Mesodermal cell (in vitro differentiated cells): ENCODE measurements around the gene NT5C3B. TPM values are rescaled to one million over a fixed set of nuclear protein-coding genes. Genes with fewer than 3 reads are reported as not detected.
"Not testable (repeated sequence)": the region's sequence is repeated elsewhere in the genome, so short reads cannot be mapped to it uniquely, and the experiment has no call there.

Source experiments
- H3K27ac ChIP-seq: 2 replicates; pipeline ENCODE4 v1.7.0; 2013; ENCODE audit warnings: mild to moderate bottlenecking, low read depth, low read length, moderate library complexity; ENCODE audit not compliant: severe bottlenecking
- H3K36me3 ChIP-seq: 2 replicates; pipeline ENCODE4 v1.7.1; 2013; ENCODE audit warnings: mild to moderate bottlenecking, low read length, moderate library complexity; ENCODE audit not compliant: control insufficient read depth, insufficient read depth
- H3K4me1 ChIP-seq: one replicate; pipeline ENCODE4 v1.7.1; 2013; ENCODE audit warnings: mild to moderate bottlenecking, low read length; ENCODE audit not compliant: insufficient read depth, control insufficient read depth, poor library complexity, severe bottlenecking
- H3K4me3 ChIP-seq: 2 replicates; pipeline ENCODE4 v1.7.0; 2013; ENCODE audit warnings: low read length, control low read depth, mild to moderate bottlenecking; ENCODE audit not compliant: insufficient read depth, poor library complexity, severe bottlenecking; ENCODE audit errors: extremely low read depth
- H3K9me3 ChIP-seq: 2 replicates; pipeline ENCODE4 v1.7.1; 2013; ENCODE audit warnings: mild to moderate bottlenecking, low read length, moderate library complexity; ENCODE audit not compliant: control insufficient read depth
- WGBS, 2 experiments: methylation state at CpG; one replicate each; pipeline ENCODE4 v1.1.5; 2013; ENCODE audit warnings: missing lambda C conversion rate in 2 of 2; ENCODE audit not compliant: insufficient coverage in 2 of 2; 5-methylcytosine and 5-hydroxymethylcytosine counted together
- polyA plus RNA-seq, 2 experiments: library from polyadenylated mRNA; stranded (reverse); fragments of 50-300 nt; gene quantifications; one replicate each; pipeline ENCODE4 v1.2.3, GENCODE V29; 2013

The NT5C3B gene
- 72.1 TPM for polyA plus RNA-seq (2013, experiment 1 of 2)
- 61.6 TPM for polyA plus RNA-seq (2013, experiment 2 of 2)

DNA sequence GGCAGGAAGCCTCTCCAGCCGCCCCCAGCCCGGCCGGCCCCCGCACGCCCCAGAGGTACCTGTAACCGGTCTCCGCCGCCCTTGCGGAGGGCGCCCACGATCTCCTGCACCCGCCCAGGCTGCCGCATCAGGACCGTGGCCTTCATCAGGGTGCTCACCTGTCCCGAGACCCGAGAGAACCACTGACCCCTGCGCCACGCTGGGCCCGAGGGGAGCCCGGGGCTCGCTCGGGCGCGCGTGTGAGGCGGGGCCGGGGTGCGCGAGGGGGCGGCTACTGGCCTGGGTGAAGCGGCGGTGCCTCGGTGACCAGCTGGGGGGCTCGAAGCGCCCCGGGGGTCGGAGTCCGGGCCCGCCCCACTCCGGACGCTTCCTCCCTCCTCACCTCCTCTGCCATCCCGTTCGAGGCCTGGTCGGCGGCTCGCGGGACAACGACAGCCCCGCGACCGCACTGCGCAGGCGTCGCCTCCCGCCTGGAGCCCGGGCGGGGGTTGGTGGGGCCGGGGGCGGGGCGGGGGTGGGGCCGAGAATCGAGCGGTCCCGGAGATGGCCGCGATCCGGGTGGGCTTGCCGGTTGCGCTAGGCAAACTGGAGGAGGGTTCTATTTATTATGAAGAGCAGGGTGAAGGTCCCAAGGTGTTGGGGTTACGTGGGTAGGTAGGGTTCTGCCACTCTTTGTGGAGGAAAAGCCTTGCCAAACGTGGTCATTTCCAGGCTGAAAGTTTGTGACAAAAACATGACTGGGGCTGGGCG, at the start of gene NT5C3B:
Gene NT5C3B (minus strand): TSS at position 433 of the 750 bp plus-strand sequence. CDS start 39 bp downstream, at position 394.
- H3K4me3 ChIP-seq = peak within 1 kb of the TSS; percentile 79
- H3K27ac ChIP-seq = no peak within 1 kb of the TSS
- 1 to 3% methylated on average over 43 to 46 of the region's 72 CpGs for WGBS, 2 experiments
- no peaks in the 10 kb centered on the region for H3K4me1 ChIP-seq
- no peaks in the 10 kb centered on the region for H3K9me3 ChIP-seq
- H3K36me3 ChIP-seq = peaks cover 26% of the 10 kb centered on the region

DNA sequence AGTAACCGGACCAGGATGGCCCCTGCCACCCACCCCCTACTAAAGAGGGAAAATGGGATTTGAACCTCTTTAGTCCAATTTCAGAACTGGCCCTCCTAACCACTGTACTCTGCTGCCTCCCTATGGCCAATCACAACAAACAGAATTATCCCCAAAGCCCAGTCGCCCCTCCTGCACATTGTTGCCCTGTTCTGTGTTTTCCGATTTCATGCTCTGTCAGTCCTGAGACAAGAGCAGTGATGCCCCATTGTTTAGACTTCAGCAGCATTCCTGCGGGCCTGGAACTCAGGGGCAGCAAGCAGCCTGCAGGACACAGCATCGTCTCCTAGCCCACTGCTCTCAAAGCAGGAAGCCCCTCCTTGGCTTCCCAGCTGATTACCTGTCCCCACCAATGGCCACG, 49.7 kb upstream of the NT5C3B start:
- 80 to 90% methylated on average over 5 of the region's 6 CpGs for WGBS, 2 experiments
- H3K36me3 ChIP-seq = peaks cover 95% of the 10 kb centered on the region
- H3K4me1 ChIP-seq = no peaks in the 10 kb centered on the region
- H3K27ac ChIP-seq = no peak overlapping the region
- no peaks in the 10 kb centered on the region for H3K9me3 ChIP-seq
- no peak overlapping the region for H3K4me3 ChIP-seq

DNA sequence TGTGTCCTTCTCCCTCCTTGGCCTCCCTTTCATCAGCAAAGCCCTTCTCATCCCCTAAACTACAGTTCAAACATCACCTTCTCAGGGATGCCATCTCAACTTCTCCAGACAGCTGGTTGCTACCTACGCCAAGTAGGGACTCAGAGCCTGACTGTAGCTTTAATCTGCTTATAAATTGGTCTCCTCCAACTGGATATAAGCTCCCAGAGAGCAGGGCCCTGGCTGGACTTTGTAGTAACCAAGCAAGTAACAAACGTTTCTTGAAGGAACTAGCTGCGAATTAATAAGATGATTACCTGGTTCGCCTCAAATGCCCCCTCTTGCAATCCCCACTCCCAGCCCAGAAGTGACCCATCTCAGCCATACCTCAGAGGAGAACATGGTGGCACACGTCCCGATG, 46.7 kb upstream of the NT5C3B start:
- H3K36me3 ChIP-seq = peaks cover 99% of the 10 kb centered on the region
- 93 to 97% methylated on average over 4 to 5 of the region's 6 CpGs for WGBS, 2 experiments
- no peak overlapping the region for H3K27ac ChIP-seq

DNA sequence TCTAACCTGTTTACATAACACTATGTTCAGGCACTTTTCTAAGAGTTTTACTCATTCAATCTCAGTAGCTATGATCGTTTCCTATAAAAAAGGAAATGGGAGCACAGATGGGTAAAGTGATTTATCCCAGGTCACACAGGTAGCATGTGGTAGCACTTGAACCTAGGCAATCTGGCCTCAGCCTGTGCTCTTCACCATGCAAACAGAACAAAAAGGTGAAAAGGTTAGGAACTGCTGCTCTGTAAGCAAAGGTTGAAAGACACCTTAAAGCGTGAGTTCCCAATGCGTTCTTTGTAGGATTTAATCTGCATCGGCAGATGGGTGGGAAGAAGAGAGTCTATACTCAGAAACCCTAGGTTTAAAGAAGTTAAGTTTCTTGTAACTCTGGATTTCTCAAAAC, 44.1 kb upstream of the NT5C3B start:
- Histone ChIP-seq H3K36me3 (peaks cover 88% of the 10 kb centered on the region), H3K4me3 (no peak overlapping the region), H3K4me1 (no peaks in the 10 kb centered on the region), H3K27ac (no peak overlapping the region), H3K9me3 (no peaks in the 10 kb centered on the region)
- WGBS, 2 experiments = 96% methylated on average over 3 of the region's 4 CpGs

More for the DNA sequence above, 46.7 kb upstream of the NT5C3B start:
- H3K9me3 ChIP-seq = no peaks in the 10 kb centered on the region
- H3K4me1 ChIP-seq = no peaks in the 10 kb centered on the region
- H3K4me3 ChIP-seq = no peak overlapping the region

DNA sequence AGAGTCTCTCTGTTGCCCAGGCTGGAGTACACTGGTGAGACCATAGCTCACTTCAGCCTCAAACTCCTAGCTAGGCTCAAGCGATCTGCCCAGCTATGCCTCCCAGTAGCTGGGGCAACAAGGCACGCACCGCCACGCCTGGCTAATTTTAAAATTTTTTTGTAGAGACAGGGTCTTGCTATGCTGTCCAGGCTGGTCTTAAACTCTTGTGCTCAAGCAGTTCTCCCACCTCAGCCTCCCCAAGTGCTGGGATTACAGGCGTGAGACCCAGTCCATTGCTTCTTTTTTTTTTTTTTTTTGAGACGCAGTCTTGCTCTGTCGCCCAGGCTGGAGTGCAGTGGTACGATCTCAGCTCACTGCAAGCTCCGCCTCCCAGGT, 38.2 kb upstream of the NT5C3B start:
- H3K4me1 ChIP-seq, H3K9me3 ChIP-seq, H3K4me3 ChIP-seq, H3K27ac ChIP-seq: not testable (repeated sequence)
- WGBS, 2 experiments = 96 to 100% methylated on average over 4 to 5 of the region's 9 CpGs
- H3K36me3 ChIP-seq = peaks cover 88% of the 10 kb centered on the region

DNA sequence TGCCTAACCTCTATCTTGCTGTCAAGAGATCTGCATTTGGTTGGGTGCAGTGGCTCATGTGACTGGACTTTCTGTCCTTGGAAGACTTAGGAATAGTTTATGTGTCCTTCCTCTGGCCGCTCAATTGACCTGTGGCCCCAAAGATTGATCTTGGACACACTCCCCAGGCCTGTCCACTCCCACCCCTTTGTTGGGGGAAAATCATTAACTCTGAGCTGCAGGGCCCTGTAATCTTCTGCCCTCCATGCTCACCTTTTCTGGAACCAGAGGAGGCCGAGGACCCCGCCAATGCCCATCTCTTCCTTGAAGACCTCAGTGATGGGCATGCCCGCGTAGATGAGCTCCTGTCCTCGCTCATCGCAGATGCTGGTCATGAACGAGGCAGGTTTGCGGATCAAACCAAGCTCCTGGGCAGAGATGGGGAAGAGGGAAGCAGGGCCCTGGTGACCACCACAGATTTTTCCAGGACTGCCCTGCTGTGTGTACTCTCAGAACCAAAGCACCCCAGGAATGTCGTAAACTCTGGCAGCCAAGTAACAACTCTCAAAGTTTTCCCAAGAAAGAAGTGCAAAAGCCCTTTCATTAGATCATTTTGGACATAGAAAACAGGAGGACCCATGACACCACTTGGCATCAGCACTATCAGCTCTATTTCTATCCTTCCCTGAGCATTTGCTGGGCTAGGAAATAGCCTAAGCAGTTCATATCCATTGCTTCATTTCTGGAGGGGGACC, 37.7 kb upstream of the NT5C3B start:
- Histone ChIP-seq H3K4me1 (no peaks in the 10 kb centered on the region), H3K27ac (no peak overlapping the region), H3K36me3 (peaks cover 88% of the 10 kb centered on the region), H3K9me3 (no peaks in the 10 kb centered on the region), H3K4me3 (no peak overlapping the region)
- WGBS, 2 experiments = 95 to 96% methylated on average over 9 to 10 of the region's 10 CpGs

DNA sequence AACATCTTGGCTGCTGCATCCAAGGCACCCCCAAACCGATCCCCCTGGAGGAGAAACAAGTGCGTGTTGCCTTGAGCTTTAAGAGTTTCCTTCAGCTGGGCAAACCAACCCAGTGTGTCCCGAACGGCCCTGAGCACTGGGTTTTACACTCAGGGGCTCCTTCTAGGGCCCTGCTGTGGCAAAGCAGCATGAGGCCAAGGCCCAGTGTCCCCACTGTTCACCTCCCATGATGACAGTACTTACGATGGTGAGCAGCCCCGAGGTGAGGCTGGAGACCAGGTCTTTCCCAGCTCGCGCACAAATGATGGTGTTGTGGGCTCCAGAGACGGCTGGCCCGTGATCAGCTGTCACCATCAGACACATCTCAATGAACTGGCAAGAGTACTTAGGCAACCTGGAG, 35.8 kb upstream of the NT5C3B start:
- H3K4me1 ChIP-seq = no peaks in the 10 kb centered on the region
- no peak overlapping the region for H3K27ac ChIP-seq
- peaks cover 86% of the 10 kb centered on the region for H3K36me3 ChIP-seq
- 94 to 95% methylated on average over 10 of the region's 10 CpGs for WGBS, 2 experiments
- no peak overlapping the region for H3K4me3 ChIP-seq
- no peaks in the 10 kb centered on the region for H3K9me3 ChIP-seq

DNA sequence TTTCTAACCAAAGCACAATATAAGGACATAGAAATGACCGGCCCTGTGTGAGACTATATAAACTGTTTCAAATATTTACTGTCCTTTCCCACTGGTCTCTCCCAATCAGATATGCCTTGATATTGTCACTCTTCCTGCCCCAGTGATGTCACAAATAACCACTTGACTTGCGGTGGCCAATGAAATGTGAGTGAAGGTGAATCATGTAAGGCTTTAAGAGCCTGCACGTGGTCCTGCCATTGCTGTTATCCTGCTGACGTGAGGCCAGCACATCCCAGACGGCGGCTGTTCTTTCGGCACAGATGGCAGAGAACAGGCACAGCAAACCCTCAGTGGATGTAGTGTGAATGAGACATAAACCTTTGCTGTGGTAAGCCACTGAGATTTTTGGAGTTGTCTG, 34.6 kb upstream of the NT5C3B start:
- 90 to 98% methylated on average over 5 to 6 of the region's 7 CpGs for WGBS, 2 experiments

DNA sequence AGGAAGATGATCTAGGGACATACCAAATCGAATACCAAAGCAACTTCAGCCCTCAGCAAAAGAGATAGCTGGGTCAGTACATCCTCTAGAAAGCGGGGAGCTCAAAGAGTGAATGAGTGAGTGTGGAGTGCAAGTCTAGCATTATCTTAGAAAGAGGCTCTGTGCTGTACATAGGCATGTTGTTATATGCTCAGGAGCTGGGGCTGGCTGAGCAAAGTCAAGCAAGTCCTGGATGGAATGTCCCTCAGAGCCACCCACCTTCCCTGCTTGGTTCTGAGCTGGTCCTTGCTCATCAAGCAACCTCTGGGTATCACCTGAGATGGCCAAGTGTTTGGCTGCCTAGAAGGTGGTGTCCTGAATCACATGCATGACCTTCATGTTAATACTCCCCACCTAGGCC, 34.1 kb upstream of the NT5C3B start:
- 92 to 100% methylated on average over 2 of the region's 2 CpGs for WGBS, 2 experiments

More for the DNA sequence above, 34.6 kb upstream of the NT5C3B start:
- Histone ChIP-seq H3K36me3 (peaks cover 85% of the 10 kb centered on the region), H3K27ac (no peak overlapping the region), H3K9me3 (no peaks in the 10 kb centered on the region), H3K4me3 (no peak overlapping the region), H3K4me1 (no peaks in the 10 kb centered on the region)

DNA sequence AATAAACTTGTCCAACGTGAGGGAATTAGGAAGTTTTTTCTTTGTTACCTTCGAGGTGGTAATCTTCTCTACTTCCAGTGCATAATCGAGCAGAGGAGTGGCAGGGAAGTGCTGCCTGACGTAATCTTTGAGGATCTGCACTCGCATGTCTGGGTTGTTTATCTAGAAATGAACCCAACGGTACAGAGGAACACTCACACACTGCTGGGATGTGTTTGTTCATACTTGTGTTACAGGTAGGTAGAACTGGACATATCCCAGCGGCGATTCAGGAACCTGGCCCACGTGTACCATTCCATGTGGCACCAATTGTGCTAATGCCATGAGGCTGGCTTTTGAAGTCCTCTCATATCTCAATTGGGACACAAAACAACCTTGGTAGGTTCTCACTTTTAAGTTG, 33.4 kb upstream of the NT5C3B start:
- Histone ChIP-seq H3K27ac (no peak overlapping the region), H3K36me3 (peaks cover 77% of the 10 kb centered on the region), H3K4me1 (no peaks in the 10 kb centered on the region), H3K9me3 (no peaks in the 10 kb centered on the region), H3K4me3 (no peak overlapping the region)
- WGBS, 2 experiments = 95 to 98% methylated on average over 9 of the region's 9 CpGs

More for the DNA sequence above, 34.1 kb upstream of the NT5C3B start:
- Histone ChIP-seq H3K4me3 (no peak overlapping the region), H3K4me1 (no peaks in the 10 kb centered on the region), H3K36me3 (peaks cover 84% of the 10 kb centered on the region), H3K27ac (no peak overlapping the region), H3K9me3 (no peaks in the 10 kb centered on the region)

DNA sequence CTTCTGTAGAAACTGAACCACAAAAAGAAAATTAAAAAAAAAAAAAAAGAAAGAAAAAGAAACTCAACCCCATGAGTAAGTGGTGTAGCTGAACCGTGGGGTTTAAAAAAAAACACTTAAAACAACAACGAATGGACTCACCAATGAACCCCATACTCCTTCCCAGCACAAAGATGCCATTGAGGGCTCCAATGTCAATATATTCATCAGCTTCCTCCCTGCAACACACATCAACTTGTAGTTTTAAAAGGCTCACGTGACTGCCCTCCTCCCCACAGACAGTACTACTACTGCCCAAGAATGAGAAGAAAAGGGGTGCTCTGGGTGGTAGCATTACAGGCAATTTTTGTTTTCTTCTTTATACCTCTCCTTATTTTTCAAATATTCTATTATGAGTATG, 32.5 kb upstream of the NT5C3B start:
- Histone ChIP-seq H3K9me3 (no peaks in the 10 kb centered on the region), H3K4me3 (no peak overlapping the region), H3K36me3 (peaks cover 68% of the 10 kb centered on the region), H3K27ac (no peak overlapping the region), H3K4me1 (peaks cover 2% of the 10 kb centered on the region)
- 100% methylated on average over 1 to 2 of the region's 3 CpGs for WGBS, 2 experiments
